ENCODE results near the gene MZF1. TPM values are rescaled to one million over a fixed set of nuclear protein-coding genes. Genes with fewer than 3 reads are reported as not detected.
A peak's percentile ranks its signal among the peaks of the same experiment; 100 is the strongest.

MZF1 gene
- total and polyA plus RNA-seq, 8 donors: 9.8 to 70.2 (median 12.6) TPM

GRCh38 chr19:58561373-58562121, 11.6 kb downstream of the MZF1 start:
- DNase-seq: peak in 2 of 6 donors; percentile 36 to 85
- Histone ChIP-seq H3K4me3 (peak overlapping the region in 2 of 4 donors; percentile 32 to 33), H3K9me3 (no peaks in the 10 kb centered on the region), H3K27ac (peak overlapping the region in 1 of 4 donors; percentile 28), H3K4me1 (peaks cover 23 to 29% (median 26%) of the 10 kb centered on the region in 3 donors), H3K27me3 (no peaks in the 10 kb centered on the region), H3K36me3 (peaks cover 0 to 3% (median 0%) of the 10 kb centered on the region in 3 donors)
- FAIRE-seq: no peak
- 45 to 48% methylated on average over 16 of the region's 16 CpGs for WGBS, 2 donors
- no peak for ATAC-seq
- TF ChIP-seq, protein P1, sequence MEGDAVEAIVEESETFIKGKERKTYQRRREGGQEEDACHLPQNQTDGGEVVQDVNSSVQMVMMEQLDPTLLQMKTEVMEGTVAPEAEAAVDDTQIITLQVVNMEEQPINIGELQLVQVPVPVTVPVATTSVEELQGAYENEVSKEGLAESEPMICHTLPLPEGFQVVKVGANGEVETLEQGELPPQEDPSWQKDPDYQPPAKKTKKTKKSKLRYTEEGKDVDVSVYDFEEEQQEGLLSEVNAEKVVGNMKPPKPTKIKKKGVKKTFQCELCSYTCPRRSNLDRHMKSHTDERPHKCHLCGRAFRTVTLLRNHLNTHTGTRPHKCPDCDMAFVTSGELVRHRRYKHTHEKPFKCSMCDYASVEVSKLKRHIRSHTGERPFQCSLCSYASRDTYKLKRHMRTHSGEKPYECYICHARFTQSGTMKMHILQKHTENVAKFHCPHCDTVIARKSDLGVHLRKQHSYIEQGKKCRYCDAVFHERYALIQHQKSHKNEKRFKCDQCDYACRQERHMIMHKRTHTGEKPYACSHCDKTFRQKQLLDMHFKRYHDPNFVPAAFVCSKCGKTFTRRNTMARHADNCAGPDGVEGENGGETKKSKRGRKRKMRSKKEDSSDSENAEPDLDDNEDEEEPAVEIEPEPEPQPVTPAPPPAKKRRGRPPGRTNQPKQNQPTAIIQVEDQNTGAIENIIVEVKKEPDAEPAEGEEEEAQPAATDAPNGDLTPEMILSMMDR (IDR thresholded peaks at IDR 0.05): no peak
- intact Hi-C loops (cut with DNase I): no loop called here

- FAIRE-seq (no peak), DNase-seq (no peak), ATAC-seq (no peak)
- H3K4me1 ChIP-seq: peaks cover 25 to 31% (median 26%) of the 10 kb centered on the region in 3 donors
- no peaks in the 10 kb centered on the region for H3K9me3 ChIP-seq
- H3K27me3 ChIP-seq: no peaks in the 10 kb centered on the region
- TF ChIP-seq, protein P1 (IDR thresholded peaks at IDR 0.05): no peak
- intact Hi-C loops (cut with DNase I): no loop called here
- no peak overlapping the region for H3K4me3 ChIP-seq
- peaks cover 0 to 9% (median 0%) of the 10 kb centered on the region in 3 donors for H3K36me3 ChIP-seq
- H3K27ac ChIP-seq: no peak overlapping the region
Measured at GRCh38 chr19:58560921-58561320, 12.2 kb downstream of the MZF1 start.

- FAIRE-seq (no peak), DNase-seq (peak in 1 of 6 donors; percentile 50), ATAC-seq (no peak)
- TF ChIP-seq, protein P1 (IDR thresholded peaks at IDR 0.05): no peak
- no peaks in the 10 kb centered on the region for H3K27me3 ChIP-seq
- H3K36me3 ChIP-seq: peaks cover 0 to 10% (median 0%) of the 10 kb centered on the region in 3 donors
- H3K9me3 ChIP-seq: no peaks in the 10 kb centered on the region
- H3K4me1 ChIP-seq: peaks cover 25 to 36% (median 26%) of the 10 kb centered on the region in 3 donors
- intact Hi-C loops (cut with DNase I): no loop called here
- H3K27ac ChIP-seq: peak overlapping the region; percentile 98 to 100 (median 98)
- WGBS, 2 donors: 80 to 83% methylated on average over 8 of the region's 8 CpGs
- H3K4me3 ChIP-seq: peak overlapping the region in 3 of 4 donors; percentile 39 to 81 (median 57)
Measured at GRCh38 chr19:58560007-58560887, 12.9 kb downstream of the MZF1 start.

- Histone ChIP-seq H3K36me3 (peaks cover 0 to 10% (median 0%) of the 10 kb centered on the region in 3 donors), H3K4me1 (peaks cover 25 to 37% (median 26%) of the 10 kb centered on the region in 3 donors), H3K4me3 (peak overlapping the region; percentile 39 to 86 (median 69)), H3K27ac (peak overlapping the region; percentile 98 to 100 (median 98)), H3K27me3 (no peaks in the 10 kb centered on the region), H3K9me3 (no peaks in the 10 kb centered on the region)
- TF ChIP-seq, protein P1 (IDR thresholded peaks at IDR 0.05): no peak
- DNase-seq: peak; percentile 85 to 95 (median 90)
- peak; percentile 57 to 71 (median 66) for ATAC-seq
- intact Hi-C loops (cut with DNase I): no loop called here
- FAIRE-seq: no peak
- WGBS, 2 donors: 1% methylated on average over 33 of the region's 33 CpGs
Measured at GRCh38 chr19:58559275-58560006, 13.7 kb downstream of the MZF1 start.
